BLaER1 (cell line): Measurements from ENCODE around the gene PPIL1.

ENCODE experiments used
- H3K27ac ChIP-seq: shearing (Covaris generic); formaldehyde crosslinking; 2 replicates; pipeline ENCODE4 v1.8.1; 2022
- H3K27me3 ChIP-seq: shearing (Covaris generic); formaldehyde crosslinking; 2 replicates; pipeline ENCODE4 v1.8.1; 2022
- H3K36me3 ChIP-seq: shearing (Covaris generic); formaldehyde crosslinking; 2 replicates; pipeline ENCODE4 v1.8.1; 2022
- H3K4me1 ChIP-seq: shearing (Covaris generic); formaldehyde crosslinking; 2 replicates; pipeline ENCODE4 v1.8.1; 2022
- H3K4me2 ChIP-seq: shearing (Covaris generic); formaldehyde crosslinking; 2 replicates; pipeline ENCODE4 v1.8.1; 2022
- H3K4me3 ChIP-seq: shearing (Covaris generic); formaldehyde crosslinking; 2 replicates; pipeline ENCODE4 v1.8.1; 2022
- H3K9ac ChIP-seq: shearing (Covaris generic); formaldehyde crosslinking; 2 replicates; pipeline ENCODE4 v1.8.1; 2022
- H3K9me3 ChIP-seq: shearing (Covaris generic); formaldehyde crosslinking; 2 replicates; pipeline ENCODE4 v1.8.1; 2022
- H4K20me1 ChIP-seq: shearing (Covaris generic); formaldehyde crosslinking; 2 replicates; pipeline ENCODE4 v1.8.1; 2022
- Cebpa-rat ChIP-seq: shearing (Covaris generic); IDR thresholded peaks from 2 replicates; pipeline ENCODE4 v1.8.1; 2022

PPIL1 gene

DNA sequence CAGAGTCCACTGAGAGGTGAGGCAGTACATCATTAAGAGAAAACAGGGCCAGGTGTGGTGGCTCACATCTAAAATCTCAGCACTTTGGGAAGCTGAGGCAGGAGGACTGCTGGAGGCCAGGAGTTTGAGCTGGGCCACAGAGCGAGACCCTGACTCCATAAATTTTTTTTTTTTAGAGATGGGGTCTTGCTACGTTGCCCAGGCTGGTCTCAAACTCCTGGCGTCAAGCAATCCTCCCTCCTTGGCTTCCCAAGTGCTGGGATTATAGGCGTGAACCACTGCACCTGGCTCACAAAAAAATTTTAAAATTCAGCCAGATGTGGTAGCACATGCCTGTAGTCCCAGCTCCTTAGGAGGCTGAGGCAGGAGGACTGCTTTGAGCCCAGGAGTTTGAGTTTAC, 17.3 kb downstream of the PPIL1 start:
- Histone ChIP-seq H4K20me1 (peaks cover 36% of the 10 kb centered on the region), H3K36me3 (peaks cover 92% of the 10 kb centered on the region), H3K4me3 (no peak overlapping the region), H3K4me1 (peaks cover 14% of the 10 kb centered on the region), H3K4me2 (no peak overlapping the region), H3K27me3 (no peaks in the 10 kb centered on the region), H3K27ac (no peak overlapping the region), H3K9me3 (no peaks in the 10 kb centered on the region), H3K9ac (no peak overlapping the region)
- TF ChIP-seq Cebpa-rat = no peak

- H3K4me1 ChIP-seq = peaks cover 21% of the 10 kb centered on the region
- no peak overlapping the region for H3K27ac ChIP-seq
- no peaks in the 10 kb centered on the region for H3K9me3 ChIP-seq
- no peak overlapping the region for H3K4me3 ChIP-seq
- H3K9ac ChIP-seq = no peak overlapping the region
- H4K20me1 ChIP-seq = peaks cover 36% of the 10 kb centered on the region
- no peak for TF ChIP-seq Cebpa-rat
- no peaks in the 10 kb centered on the region for H3K27me3 ChIP-seq
- peaks cover 82% of the 10 kb centered on the region for H3K36me3 ChIP-seq
- no peak overlapping the region for H3K4me2 ChIP-seq
Measured at GRCh38 chr6:36856277-36856676, 18.3 kb downstream of the PPIL1 start.

- no peaks in the 10 kb centered on the region for H3K9me3 ChIP-seq
- peaks cover 77% of the 10 kb centered on the region for H3K36me3 ChIP-seq
Measured at GRCh38 chr6:36855750-36856149, 18.9 kb downstream of the PPIL1 start.

DNA sequence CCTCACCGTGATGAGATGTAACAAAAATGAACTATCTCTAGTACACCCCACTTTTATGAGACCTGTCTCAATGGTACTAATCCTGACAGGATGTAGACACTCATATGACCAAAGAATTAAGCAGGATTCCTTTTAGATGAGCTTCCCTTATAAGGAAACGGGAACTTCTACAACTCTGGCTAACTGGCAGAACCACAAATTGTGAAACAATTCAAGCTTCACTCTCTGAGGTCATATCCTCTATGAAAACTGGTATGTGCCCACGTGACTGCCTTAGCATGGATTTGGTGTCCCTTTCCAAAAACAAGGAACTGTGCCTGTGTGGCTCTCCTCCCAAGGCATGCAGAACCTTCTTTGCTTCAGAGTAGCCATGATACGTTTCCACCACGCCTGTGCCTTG, 21.3 kb downstream of the PPIL1 start:
- Histone ChIP-seq H3K27me3 (no peaks in the 10 kb centered on the region), H3K4me2 (peak overlapping the region; percentile 8; the same call in 1 of the 2 replicates), H3K36me3 (peaks cover 57% of the 10 kb centered on the region), H3K27ac (0 out of 2 replicates have a peak overlapping the region, but pooled peaks have one; percentile 10), H3K4me1 (peaks cover 51% of the 10 kb centered on the region), H3K4me3 (no peak overlapping the region), H3K9me3 (no peaks in the 10 kb centered on the region), H4K20me1 (peaks cover 18% of the 10 kb centered on the region), H3K9ac (no peak overlapping the region)
- no peak for TF ChIP-seq Cebpa-rat

More at GRCh38 chr6:36855750-36856149, 18.9 kb downstream of the PPIL1 start:
- Histone ChIP-seq H3K27ac (no peak overlapping the region), H3K4me1 (peaks cover 26% of the 10 kb centered on the region), H4K20me1 (peaks cover 36% of the 10 kb centered on the region), H3K4me3 (no peak overlapping the region), H3K9ac (no peak overlapping the region), H3K27me3 (no peaks in the 10 kb centered on the region), H3K4me2 (no peak overlapping the region)
- TF ChIP-seq Cebpa-rat = no peak

DNA sequence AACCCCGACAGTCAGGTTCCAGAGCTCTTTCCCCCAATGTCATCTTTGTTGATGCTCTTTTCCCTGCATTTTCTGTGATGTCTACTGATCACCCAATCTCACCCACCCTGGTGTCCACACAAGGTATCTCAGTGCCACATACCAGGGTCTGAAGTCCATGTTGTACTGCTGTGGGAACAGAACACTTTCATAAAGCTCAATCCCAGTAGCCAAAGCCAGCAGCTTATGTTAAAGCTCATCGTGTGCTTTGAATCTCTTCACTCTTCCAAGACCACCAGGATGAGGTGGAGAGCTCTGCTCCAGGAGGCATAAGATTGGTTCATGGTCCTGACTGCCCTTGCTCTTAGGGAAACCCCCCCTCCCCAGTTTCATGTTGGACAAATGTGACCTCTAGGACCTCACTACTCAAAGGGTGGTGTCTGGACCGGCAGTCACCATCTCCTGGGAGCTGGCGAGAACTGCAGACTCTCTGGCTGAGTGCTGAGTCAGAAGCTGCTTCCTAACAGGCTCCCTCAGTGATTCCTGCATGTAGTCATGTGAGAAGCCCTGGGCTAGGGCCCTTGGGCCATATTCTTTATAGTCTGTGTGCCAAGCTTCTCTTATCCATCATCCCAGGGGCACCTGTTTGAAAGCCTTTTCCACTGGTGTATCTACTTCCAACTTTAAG, 22.0 kb downstream of the PPIL1 start:
- Histone ChIP-seq H3K36me3 (peaks cover 50% of the 10 kb centered on the region), H3K4me3 (no peak overlapping the region), H3K4me2 (no peak overlapping the region; the same call in 1 of the 2 replicates), H3K27me3 (no peaks in the 10 kb centered on the region), H3K9ac (peak overlapping the region; percentile 11; the same call in 1 of the 2 replicates), H3K27ac (no peak overlapping the region), H4K20me1 (peaks cover 12% of the 10 kb centered on the region; the same call in 1 of the 2 replicates), H3K9me3 (no peaks in the 10 kb centered on the region), H3K4me1 (peaks cover 58% of the 10 kb centered on the region)
- no peak for TF ChIP-seq Cebpa-rat

GRCh38 chr6:36851626-36852025, 23.0 kb downstream of the PPIL1 start:
- H3K9ac ChIP-seq = no peak overlapping the region
- H3K4me3 ChIP-seq = no peak overlapping the region
- peak overlapping the region; percentile 25; the same call in 1 of the 2 replicates for H3K4me2 ChIP-seq
- no peak overlapping the region for H3K27ac ChIP-seq
- H4K20me1 ChIP-seq = peaks cover 2% of the 10 kb centered on the region; the same call in 1 of the 2 replicates
- peaks cover 59% of the 10 kb centered on the region for H3K4me1 ChIP-seq
- no peaks in the 10 kb centered on the region for H3K27me3 ChIP-seq
- H3K9me3 ChIP-seq = no peaks in the 10 kb centered on the region
- peaks cover 40% of the 10 kb centered on the region for H3K36me3 ChIP-seq
- TF ChIP-seq Cebpa-rat = no peak

- H3K27ac ChIP-seq = no peak overlapping the region
- H3K9ac ChIP-seq = no peak overlapping the region
- no peak for TF ChIP-seq Cebpa-rat
- H3K4me1 ChIP-seq = peaks cover 59% of the 10 kb centered on the region
- H3K4me3 ChIP-seq = no peak overlapping the region
- H3K9me3 ChIP-seq = no peaks in the 10 kb centered on the region
- no peaks in the 10 kb centered on the region for H3K27me3 ChIP-seq
- no peaks in the 10 kb centered on the region for H4K20me1 ChIP-seq
- peaks cover 36% of the 10 kb centered on the region for H3K36me3 ChIP-seq
- H3K4me2 ChIP-seq = peak overlapping the region; percentile 72; the same call in 1 of the 2 replicates
Measured at GRCh38 chr6:36851149-36851614, 23.4 kb downstream of the PPIL1 start.

GRCh38 chr6:36850021-36850420, 24.6 kb downstream of the PPIL1 start:
- H3K9me3 ChIP-seq = no peaks in the 10 kb centered on the region
- no peak overlapping the region for H3K9ac ChIP-seq
- H3K4me1 ChIP-seq = peaks cover 59% of the 10 kb centered on the region
- H4K20me1 ChIP-seq = no peaks in the 10 kb centered on the region
- H3K4me2 ChIP-seq = peak overlapping the region; percentile 72
- no peaks in the 10 kb centered on the region for H3K27me3 ChIP-seq
- TF ChIP-seq Cebpa-rat = no peak
- no peak overlapping the region for H3K27ac ChIP-seq
- H3K4me3 ChIP-seq = no peak overlapping the region
- peaks cover 24% of the 10 kb centered on the region for H3K36me3 ChIP-seq

- Histone ChIP-seq H4K20me1 (no peaks in the 10 kb centered on the region), H3K4me3 (peak overlapping the region; percentile 42), H3K36me3 (peaks cover 12% of the 10 kb centered on the region), H3K9me3 (no peaks in the 10 kb centered on the region), H3K4me1 (peaks cover 59% of the 10 kb centered on the region), H3K27ac (peak overlapping the region; percentile 12; the same call in 1 of the 2 replicates), H3K4me2 (peak overlapping the region; percentile 72), H3K27me3 (0 out of 2 replicates have a peak, but pooled peaks cover 6% of the 10 kb centered on the region), H3K9ac (peak overlapping the region; percentile 13; the same call in 1 of the 2 replicates)
- TF ChIP-seq Cebpa-rat = no peak
Measured at GRCh38 chr6:36848658-36849441, 25.8 kb downstream of the PPIL1 start.

DNA sequence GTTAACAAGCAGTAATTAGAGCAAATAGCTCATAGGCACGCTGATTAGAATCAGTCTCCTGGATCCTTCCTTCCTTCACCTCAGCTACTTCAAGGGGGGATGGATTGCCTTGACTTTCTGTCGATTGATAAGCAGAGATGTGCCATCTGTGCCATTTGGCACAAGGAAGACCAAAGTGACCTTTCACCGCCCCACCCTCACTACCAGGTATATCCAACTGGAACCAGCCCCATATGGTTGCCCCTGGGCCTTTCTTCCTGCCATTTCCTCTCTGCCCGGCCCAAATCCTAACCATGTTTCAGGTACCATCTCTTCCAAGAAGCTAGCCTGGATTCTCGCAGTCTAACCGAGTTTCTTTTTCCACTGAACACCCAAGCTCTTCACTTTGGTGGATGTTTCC, 26.6 kb downstream of the PPIL1 start:
- Histone ChIP-seq H3K27ac (peak overlapping the region; percentile 12; the same call in 1 of the 2 replicates), H4K20me1 (no peaks in the 10 kb centered on the region; the same call in 1 of the 2 replicates), H3K27me3 (peaks cover 11% of the 10 kb centered on the region; the same call in 1 of the 2 replicates), H3K4me2 (peak overlapping the region; percentile 72), H3K4me1 (peaks cover 52% of the 10 kb centered on the region), H3K9me3 (no peaks in the 10 kb centered on the region), H3K4me3 (no peak overlapping the region), H3K9ac (no peak overlapping the region), H3K36me3 (peaks cover 4% of the 10 kb centered on the region)
- no peak for TF ChIP-seq Cebpa-rat
